GM12864 (cell line): ENCODE results near the gene PAX3.

Experiments
- DNase-seq: peaks from one replicate; pipeline ENCODE4 v3.0.0-alpha.2; 2011; ENCODE audit warnings: low read depth
- H3K4me3 ChIP-seq: 2 replicates; pipeline ENCODE4 v1.5.1; 2011; ENCODE audit warnings: mild to moderate bottlenecking, low read depth, low read length, control low read depth
- TF ChIP-seq, protein P1 (sequence below): IDR thresholded peaks from 2 replicates; pipeline ENCODE4 v1.5.1; 2011; ENCODE audit warnings: low read depth, mild to moderate bottlenecking, moderate library complexity, low read length, control low read depth, inconsistent platforms; ENCODE audit errors: missing control alignments

PAX3 gene

GRCh38 chr2:222298311-222299150, at the start of gene PAX3:
Gene PAX3 (minus strand): TSS chr2:222298998. CDS start chr2:222298615, 383 bp downstream.
- no peak for DNase-seq
- TF ChIP-seq, protein P1, sequence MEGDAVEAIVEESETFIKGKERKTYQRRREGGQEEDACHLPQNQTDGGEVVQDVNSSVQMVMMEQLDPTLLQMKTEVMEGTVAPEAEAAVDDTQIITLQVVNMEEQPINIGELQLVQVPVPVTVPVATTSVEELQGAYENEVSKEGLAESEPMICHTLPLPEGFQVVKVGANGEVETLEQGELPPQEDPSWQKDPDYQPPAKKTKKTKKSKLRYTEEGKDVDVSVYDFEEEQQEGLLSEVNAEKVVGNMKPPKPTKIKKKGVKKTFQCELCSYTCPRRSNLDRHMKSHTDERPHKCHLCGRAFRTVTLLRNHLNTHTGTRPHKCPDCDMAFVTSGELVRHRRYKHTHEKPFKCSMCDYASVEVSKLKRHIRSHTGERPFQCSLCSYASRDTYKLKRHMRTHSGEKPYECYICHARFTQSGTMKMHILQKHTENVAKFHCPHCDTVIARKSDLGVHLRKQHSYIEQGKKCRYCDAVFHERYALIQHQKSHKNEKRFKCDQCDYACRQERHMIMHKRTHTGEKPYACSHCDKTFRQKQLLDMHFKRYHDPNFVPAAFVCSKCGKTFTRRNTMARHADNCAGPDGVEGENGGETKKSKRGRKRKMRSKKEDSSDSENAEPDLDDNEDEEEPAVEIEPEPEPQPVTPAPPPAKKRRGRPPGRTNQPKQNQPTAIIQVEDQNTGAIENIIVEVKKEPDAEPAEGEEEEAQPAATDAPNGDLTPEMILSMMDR = no peak
- no peak within 1 kb of the TSS for H3K4me3 ChIP-seq

- TF ChIP-seq, protein P1 = no peak
- H3K4me3 ChIP-seq = no peak overlapping the region
- no peak for DNase-seq
Observed at GRCh38 chr2:222341331-222341730, 42.5 kb upstream of the PAX3 start.

DNA sequence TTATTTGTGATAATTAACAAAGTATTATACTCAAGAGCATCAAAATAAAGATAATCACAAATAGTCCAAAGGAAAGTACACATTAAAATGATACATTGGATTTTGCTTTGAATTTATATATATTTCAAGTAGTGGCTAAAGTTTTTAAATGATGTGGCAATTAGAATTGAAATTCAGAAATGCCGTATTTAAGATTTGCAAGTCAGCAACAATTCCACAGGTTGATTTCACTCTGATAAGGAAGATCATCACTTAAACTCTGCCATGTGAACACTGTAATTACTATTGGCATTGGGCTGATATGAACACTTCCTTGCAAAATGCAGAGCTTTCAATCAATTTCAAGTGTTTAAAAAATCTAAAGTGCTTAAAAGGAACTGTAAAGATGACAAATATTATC, 39.6 kb upstream of the PAX3 start:
- no peak overlapping the region for H3K4me3 ChIP-seq
- TF ChIP-seq, protein P1 = no peak
- DNase-seq = no peak

DNA sequence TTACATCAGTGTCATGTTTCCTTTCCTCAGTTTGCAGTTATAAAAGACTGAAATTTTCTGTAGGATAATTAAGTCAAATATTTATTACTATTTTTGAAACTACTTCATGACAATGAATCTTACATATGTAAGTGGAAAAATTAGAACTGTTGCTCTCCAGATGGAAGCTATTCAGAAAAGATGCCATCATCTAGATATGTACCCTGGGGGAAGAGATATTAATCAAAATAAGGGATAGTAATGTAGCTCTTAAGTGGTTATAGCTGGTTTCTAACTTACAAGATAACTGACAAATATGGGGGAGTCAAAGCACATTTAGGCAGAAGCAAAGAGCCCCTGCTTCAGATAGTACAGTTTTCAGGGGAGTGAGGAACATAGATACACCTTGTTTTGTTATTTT, 38.1 kb upstream of the PAX3 start:
- TF ChIP-seq, protein P1 = no peak
- H3K4me3 ChIP-seq = no peak overlapping the region
- no peak for DNase-seq

DNA sequence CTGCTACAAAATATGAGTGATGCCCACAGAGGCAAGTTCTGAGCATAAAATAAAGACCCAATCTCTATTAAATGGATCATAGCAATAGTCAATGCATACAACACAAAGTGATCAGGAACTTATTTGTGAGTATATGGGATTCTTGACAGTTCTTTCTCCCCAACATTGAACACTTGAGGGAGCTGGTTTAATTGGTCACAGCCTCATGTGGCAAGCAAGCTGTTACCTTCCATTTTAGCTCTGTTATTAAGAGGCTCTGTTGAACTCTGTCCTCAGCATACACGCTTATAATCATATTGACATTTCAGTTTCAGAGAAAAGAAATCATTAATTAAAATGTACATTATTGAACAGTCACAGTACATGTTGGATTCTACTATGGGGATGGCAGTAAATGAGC, 37.6 kb upstream of the PAX3 start:
- TF ChIP-seq, protein P1 = no peak
- H3K4me3 ChIP-seq = no peak overlapping the region
- DNase-seq = no peak

GRCh38 chr2:222334914-222335313, 36.1 kb upstream of the PAX3 start:
- H3K4me3 ChIP-seq = no peak overlapping the region
- TF ChIP-seq, protein P1 = no peak

GRCh38 chr2:222333397-222333796, 34.6 kb upstream of the PAX3 start:
- DNase-seq = no peak
- no peak overlapping the region for H3K4me3 ChIP-seq
- TF ChIP-seq, protein P1 = no peak

More at GRCh38 chr2:222334914-222335313, 36.1 kb upstream of the PAX3 start:
- DNase-seq = no peak
